Esophagus squamous epithelium (tissue), 4 donors: ENCODE measurements around the gene GRIK1.

Experiments used
- CTCF ChIP-seq, 6 experiments: fragments of 450-650 bp in 4 of 6; fragments of 200-600 bp in 2 of 6; sonication (generic) in 2 of 6; IDR thresholded peaks; one replicate each; pipeline ENCODE4 v1.5.1; 2016 to 2019; ENCODE audit warnings: antibody characterized with exemption in 6 of 6, mild to moderate bottlenecking in 4 of 6, moderate library complexity in 4 of 6
- POLR2A ChIP-seq, 4 donors: fragments of 450-650 bp; IDR thresholded peaks; one replicate each; pipeline ENCODE4 v1.6.1; 2017; ENCODE audit warnings: antibody characterized with exemption in 4 of 4, mild to moderate bottlenecking in 4 of 4, moderate library complexity in 3 of 4

- no peak for TF ChIP-seq CTCF (IDR thresholded peaks at IDR 0.05)
- no peak for TF ChIP-seq POLR2A (IDR thresholded peaks at IDR 0.05)
Measured at GRCh38 chr21:29825936-29826335, 113.9 kb downstream of the GRIK1 start.
